KMS-11 (cell line): ENCODE data around the gene PPP1R12A.

Source experiments
- H2AFZ ChIP-seq: fragments of 200-600 bp; sonication (generic); 2 replicates; pipeline ENCODE4 v1.6.1; 2016; ENCODE audit warnings: antibody characterized with exemption, mixed run types, low read depth
- H3K27ac ChIP-seq: fragments of 200-600 bp; sonication (generic); 2 replicates; pipeline ENCODE4 v1.6.1; 2016; ENCODE audit warnings: mild to moderate bottlenecking, mixed run types
- H3K27me3 ChIP-seq: fragments of 200-600 bp; sonication (generic); 2 replicates; pipeline ENCODE4 v1.6.1; 2017; ENCODE audit warnings: mild to moderate bottlenecking, low read depth, mixed run types, moderate library complexity; ENCODE audit not compliant: insufficient read depth
- H3K36me3 ChIP-seq: fragments of 200-600 bp; sonication (generic); 2 replicates; pipeline ENCODE4 v1.6.1; 2017; ENCODE audit warnings: mild to moderate bottlenecking, mixed run types; ENCODE audit not compliant: insufficient read depth
- H3K4me1 ChIP-seq: fragments of 200-600 bp; sonication (generic); 2 replicates; pipeline ENCODE4 v1.6.1; 2016; ENCODE audit warnings: mild to moderate bottlenecking, low read depth, mixed run types; ENCODE audit not compliant: poor library complexity, severe bottlenecking
- H3K4me2 ChIP-seq: fragments of 200-600 bp; sonication (generic); 2 replicates; pipeline ENCODE4 v1.7.0; 2016; ENCODE audit warnings: mild to moderate bottlenecking, mixed run types
- H3K4me3 ChIP-seq: fragments of 200-600 bp; sonication (generic); IDR thresholded peaks from 2 replicates; pipeline ENCODE4 v1.6.1; 2017; ENCODE audit warnings: low read depth, low read length, mixed read lengths; ENCODE audit not compliant: insufficient read depth
- H3K79me2 ChIP-seq: fragments of 200-600 bp; sonication (generic); 2 replicates; pipeline ENCODE4 v1.6.1; 2016; ENCODE audit warnings: low read depth, mixed run types; ENCODE audit not compliant: insufficient read depth
- H3K9ac ChIP-seq: fragments of 200-600 bp; sonication (generic); 2 replicates; pipeline ENCODE4 v1.6.1; 2016; ENCODE audit warnings: mild to moderate bottlenecking, mixed run types
- H4K20me1 ChIP-seq: fragments of 200-600 bp; sonication (generic); 2 replicates; pipeline ENCODE4 v1.6.1; 2016; ENCODE audit warnings: mild to moderate bottlenecking, mixed run types; ENCODE audit not compliant: insufficient read depth
- TF ChIP-seq, protein P1 (sequence below): fragments of 200-600 bp; sonication (generic); conservative IDR thresholded peaks from 2 replicates; pipeline ENCODE4 v1.6.1; 2017; ENCODE audit warnings: low read depth, mild to moderate bottlenecking, antibody characterized with exemption, low read length, moderate library complexity, mixed read lengths

PPP1R12A gene

DNA sequence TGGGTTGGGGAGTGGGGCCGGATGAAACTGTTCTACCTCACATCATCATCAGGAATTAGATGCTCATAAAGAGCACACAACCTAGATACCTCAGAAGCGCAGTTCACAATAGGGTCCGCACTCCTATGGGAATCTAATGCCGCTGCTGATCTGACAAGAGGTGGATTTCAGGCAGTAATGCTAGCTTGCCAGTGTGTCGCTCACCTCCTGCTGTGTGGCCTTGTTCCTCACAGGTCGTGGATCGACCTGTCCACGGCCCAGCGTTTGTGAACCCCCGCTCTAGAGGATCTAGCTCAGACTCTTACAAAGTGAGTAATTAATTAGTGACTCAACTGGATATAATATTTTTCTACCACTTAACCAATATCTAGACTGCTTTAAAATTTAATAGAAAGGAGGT lies 5.8 kb downstream of the PPP1R12A start:
- Histone ChIP-seq H3K36me3 (no peaks in the 10 kb centered on the region; the same call in 1 of the 2 replicates), H2AFZ (no peak overlapping the region), H3K27me3 (no peaks in the 10 kb centered on the region), H3K4me2 (peak overlapping the region; percentile 98), H3K4me1 (peaks cover 77% of the 10 kb centered on the region), H3K79me2 (peaks cover 100% of the 10 kb centered on the region), H3K4me3 (no peak overlapping the region), H3K27ac (peak overlapping the region; percentile 73; the same call in 1 of the 2 replicates), H4K20me1 (peaks cover 61% of the 10 kb centered on the region), H3K9ac (no peak overlapping the region; the same call in 1 of the 2 replicates)
- TF ChIP-seq, protein P1, sequence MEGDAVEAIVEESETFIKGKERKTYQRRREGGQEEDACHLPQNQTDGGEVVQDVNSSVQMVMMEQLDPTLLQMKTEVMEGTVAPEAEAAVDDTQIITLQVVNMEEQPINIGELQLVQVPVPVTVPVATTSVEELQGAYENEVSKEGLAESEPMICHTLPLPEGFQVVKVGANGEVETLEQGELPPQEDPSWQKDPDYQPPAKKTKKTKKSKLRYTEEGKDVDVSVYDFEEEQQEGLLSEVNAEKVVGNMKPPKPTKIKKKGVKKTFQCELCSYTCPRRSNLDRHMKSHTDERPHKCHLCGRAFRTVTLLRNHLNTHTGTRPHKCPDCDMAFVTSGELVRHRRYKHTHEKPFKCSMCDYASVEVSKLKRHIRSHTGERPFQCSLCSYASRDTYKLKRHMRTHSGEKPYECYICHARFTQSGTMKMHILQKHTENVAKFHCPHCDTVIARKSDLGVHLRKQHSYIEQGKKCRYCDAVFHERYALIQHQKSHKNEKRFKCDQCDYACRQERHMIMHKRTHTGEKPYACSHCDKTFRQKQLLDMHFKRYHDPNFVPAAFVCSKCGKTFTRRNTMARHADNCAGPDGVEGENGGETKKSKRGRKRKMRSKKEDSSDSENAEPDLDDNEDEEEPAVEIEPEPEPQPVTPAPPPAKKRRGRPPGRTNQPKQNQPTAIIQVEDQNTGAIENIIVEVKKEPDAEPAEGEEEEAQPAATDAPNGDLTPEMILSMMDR = no peak

DNA sequence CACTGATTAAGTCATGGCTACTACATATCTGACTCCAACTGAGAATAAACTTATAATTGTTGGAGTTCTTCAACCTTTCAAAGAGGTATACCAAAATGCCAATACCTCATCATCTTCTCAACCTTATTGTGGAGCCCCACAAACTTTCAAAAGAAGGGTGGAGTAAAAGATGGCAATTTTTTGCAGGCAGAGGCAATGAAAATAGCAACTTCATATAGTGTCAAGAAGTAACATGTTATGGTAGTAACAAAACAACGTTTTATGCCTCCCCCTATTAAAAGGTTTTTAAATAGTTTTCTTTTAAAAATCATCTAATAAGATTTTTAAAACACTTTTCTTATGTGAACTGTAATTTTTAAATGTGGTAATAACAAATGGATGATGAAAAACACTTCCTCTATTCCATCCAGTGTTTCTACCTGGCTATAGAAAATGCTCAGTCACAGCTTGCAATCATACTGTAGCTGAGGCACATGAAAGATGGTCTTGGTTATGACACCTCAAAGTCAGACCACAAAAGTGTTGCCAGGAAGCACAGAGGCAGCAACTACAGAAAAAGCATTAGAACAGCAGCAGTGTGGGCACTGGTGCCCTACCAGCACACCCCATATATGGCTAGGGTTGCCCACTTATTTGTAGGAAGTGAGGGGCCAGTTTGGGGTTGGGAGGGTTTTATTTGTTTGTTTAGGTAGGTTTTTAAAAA lies 7.0 kb downstream of the PPP1R12A start:
- Histone ChIP-seq H3K4me3 (no peak overlapping the region), H3K9ac (peak overlapping the region; percentile 26; the same call in 1 of the 2 replicates), H2AFZ (no peak overlapping the region), H3K4me2 (peak overlapping the region; percentile 98), H4K20me1 (peaks cover 71% of the 10 kb centered on the region), H3K79me2 (peaks cover 100% of the 10 kb centered on the region), H3K27me3 (no peaks in the 10 kb centered on the region), H3K27ac (peak overlapping the region; percentile 73), H3K36me3 (no peaks in the 10 kb centered on the region; the same call in 1 of the 2 replicates), H3K4me1 (peaks cover 88% of the 10 kb centered on the region)
- TF ChIP-seq, protein P1 = no peak

DNA sequence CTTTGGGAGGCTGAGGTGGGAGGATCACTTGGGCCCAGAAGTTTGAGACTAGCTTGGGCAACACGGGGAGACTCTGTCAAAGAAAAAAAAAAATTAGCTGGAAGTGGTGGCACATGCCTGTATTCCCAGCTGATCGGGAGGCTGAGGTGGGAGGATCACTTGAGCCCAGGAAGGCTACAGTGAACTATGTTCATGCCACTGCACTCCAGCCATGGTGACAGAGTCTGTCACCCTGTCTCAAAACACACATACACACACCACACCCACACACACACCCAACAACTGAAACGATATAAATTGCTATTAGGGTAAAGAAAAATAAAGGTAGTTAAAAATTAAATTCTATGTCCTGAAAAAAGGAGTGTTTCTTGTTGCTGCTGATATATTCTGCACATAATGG lies 7.9 kb downstream of the PPP1R12A start:
- H3K79me2 ChIP-seq = peaks cover 100% of the 10 kb centered on the region
- no peak overlapping the region for H2AFZ ChIP-seq
- peaks cover 81% of the 10 kb centered on the region for H4K20me1 ChIP-seq
- peak overlapping the region; percentile 26; the same call in 1 of the 2 replicates for H3K9ac ChIP-seq
- H3K4me3 ChIP-seq = no peak overlapping the region
- TF ChIP-seq, protein P1 = no peak
- peaks cover 97% of the 10 kb centered on the region for H3K4me1 ChIP-seq
- no peaks in the 10 kb centered on the region; the same call in 1 of the 2 replicates for H3K36me3 ChIP-seq
- H3K4me2 ChIP-seq = peak overlapping the region; percentile 98
- H3K27me3 ChIP-seq = no peaks in the 10 kb centered on the region
- peak overlapping the region; percentile 73; the same call in 1 of the 2 replicates for H3K27ac ChIP-seq

DNA sequence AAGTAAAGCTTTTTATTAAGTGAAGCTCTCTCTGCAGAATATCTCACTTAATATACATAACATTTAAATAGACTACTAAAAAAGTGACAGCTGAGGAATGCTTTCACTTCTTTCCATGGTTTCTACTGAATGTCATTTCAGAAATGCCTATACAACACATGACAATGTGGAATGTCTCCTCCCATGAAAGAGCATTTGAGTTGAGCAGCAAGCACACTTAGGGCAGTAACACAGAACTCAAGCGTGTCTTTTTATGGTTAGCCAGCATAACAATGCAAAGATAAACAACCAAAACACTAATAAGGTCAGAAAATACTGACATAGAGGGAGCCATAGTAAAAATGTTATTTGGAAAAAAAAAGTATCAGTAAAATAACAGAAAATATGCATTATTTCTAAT lies 9.4 kb downstream of the PPP1R12A start:
- Histone ChIP-seq H3K79me2 (peaks cover 100% of the 10 kb centered on the region), H2AFZ (no peak overlapping the region), H3K36me3 (no peaks in the 10 kb centered on the region; the same call in 1 of the 2 replicates), H3K9ac (no peak overlapping the region), H3K4me1 (peaks cover 99% of the 10 kb centered on the region), H3K27me3 (no peaks in the 10 kb centered on the region), H3K4me3 (no peak overlapping the region), H4K20me1 (peaks cover 83% of the 10 kb centered on the region), H3K4me2 (peak overlapping the region; percentile 5; the same call in 1 of the 2 replicates), H3K27ac (no peak overlapping the region; the same call in 1 of the 2 replicates)
- TF ChIP-seq, protein P1 = no peak
